Sigmoid colon (tissue), 4 donors: Measurements from ENCODE around the gene TOX2.

Experiments used
- EP300 ChIP-seq, 4 donors: sonication (generic); formaldehyde crosslinking; IDR thresholded peaks; one replicate each; pipeline ENCODE4 v1.6.1; 2017; ENCODE audit warnings: antibody characterized with exemption in 4 of 4
- POLR2A ChIP-seq, 2 donors: fragments of 450-650 bp; IDR thresholded peaks; one replicate each; pipeline ENCODE4 v1.6.1; 2016; ENCODE audit warnings: antibody characterized with exemption in 2 of 2, mild to moderate bottlenecking in 2 of 2, moderate library complexity in 2 of 2
- POLR2AphosphoS5 ChIP-seq, 4 donors: sonication (generic); formaldehyde crosslinking; IDR thresholded peaks; one replicate each; pipeline ENCODE4 v1.6.1; 2017; ENCODE audit warnings: antibody characterized with exemption in 4 of 4
- TF ChIP-seq, protein P1 (sequence below), 4 experiments: fragments of 450-650 bp in 3 of 4; fragments of 200-600 bp in 1 of 4; IDR thresholded peaks; one replicate each; pipeline ENCODE4 v1.5.1; 2016 to 2019; ENCODE audit warnings: antibody characterized with exemption in 4 of 4, mild to moderate bottlenecking in 3 of 4, moderate library complexity in 2 of 4

DNA sequence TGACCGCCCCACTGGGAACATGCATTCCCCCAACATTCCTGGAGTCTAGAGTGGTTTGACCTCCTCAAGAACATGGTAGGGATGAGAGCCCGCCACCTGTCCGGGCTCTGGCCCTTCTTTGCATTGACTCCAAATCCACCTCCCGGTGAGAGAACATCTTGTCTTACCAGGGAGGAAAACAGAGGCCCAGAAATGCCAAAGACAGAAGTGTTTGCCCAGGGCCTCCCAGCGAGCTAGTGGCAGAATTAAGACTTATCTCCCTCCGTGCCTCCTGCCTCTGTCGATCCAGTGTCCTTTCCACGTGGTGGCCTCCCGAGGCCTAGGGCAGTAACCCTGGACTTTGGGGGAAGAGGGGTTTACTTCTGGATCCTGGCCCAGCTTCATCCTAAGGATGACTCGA lies 137.5 kb downstream of the TOX2 start:
- TF ChIP-seq POLR2A (IDR thresholded peaks at IDR 0.05) (no peak), POLR2AphosphoS5 (IDR thresholded peaks at IDR 0.05) (no peak), EP300 (IDR thresholded peaks at IDR 0.05) (no peak)
- TF ChIP-seq, protein P1, sequence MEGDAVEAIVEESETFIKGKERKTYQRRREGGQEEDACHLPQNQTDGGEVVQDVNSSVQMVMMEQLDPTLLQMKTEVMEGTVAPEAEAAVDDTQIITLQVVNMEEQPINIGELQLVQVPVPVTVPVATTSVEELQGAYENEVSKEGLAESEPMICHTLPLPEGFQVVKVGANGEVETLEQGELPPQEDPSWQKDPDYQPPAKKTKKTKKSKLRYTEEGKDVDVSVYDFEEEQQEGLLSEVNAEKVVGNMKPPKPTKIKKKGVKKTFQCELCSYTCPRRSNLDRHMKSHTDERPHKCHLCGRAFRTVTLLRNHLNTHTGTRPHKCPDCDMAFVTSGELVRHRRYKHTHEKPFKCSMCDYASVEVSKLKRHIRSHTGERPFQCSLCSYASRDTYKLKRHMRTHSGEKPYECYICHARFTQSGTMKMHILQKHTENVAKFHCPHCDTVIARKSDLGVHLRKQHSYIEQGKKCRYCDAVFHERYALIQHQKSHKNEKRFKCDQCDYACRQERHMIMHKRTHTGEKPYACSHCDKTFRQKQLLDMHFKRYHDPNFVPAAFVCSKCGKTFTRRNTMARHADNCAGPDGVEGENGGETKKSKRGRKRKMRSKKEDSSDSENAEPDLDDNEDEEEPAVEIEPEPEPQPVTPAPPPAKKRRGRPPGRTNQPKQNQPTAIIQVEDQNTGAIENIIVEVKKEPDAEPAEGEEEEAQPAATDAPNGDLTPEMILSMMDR (IDR thresholded peaks at IDR 0.05): no peak
